ENCODE measurements around the gene TFB1M. TPM values are rescaled to one million over a fixed set of nuclear protein-coding genes. Genes with fewer than 3 reads are reported as not detected.

TFB1M gene
- total and polyA plus RNA-seq, 2 donors (not counting 3 experiments of a cell fraction or from before 2014, with no cell fraction given), result 12.9 to 35.5 TPM

DNA sequence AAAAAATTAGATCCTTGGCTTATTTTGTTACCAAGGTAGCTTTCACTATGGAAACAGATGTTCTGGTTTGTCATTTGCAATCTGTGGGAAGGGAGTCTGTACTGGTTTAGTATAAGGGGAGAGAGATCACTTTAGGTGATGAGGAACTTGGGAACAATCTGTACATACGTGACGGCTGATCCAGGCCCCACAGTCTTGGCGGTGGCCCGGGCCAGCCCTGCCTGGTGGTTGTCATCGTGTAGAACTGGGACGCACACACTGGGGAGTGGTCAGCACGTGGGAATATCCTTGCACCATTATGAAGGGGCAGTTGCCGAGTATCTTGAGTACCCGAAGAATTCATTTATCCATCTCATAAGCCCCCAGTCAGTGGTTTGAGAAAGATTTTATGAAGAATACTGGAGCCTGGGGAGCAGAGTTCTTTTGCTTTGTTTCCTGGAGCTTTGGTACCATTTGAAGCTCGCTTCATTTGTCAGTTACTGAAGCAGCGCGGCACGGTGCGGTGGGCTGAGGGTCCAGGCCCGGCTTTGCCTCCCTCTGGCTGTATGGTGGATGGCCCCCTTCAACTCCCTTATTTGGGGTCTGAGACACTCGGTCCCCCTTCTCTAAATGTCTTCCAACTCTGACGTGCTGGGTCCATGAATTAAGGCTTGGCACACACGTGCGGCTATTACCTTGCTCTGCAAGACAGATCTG is 73.2 kb downstream of the TFB1M start:
- Histone ChIP-seq H3K4me2 (ENCODE audit: insufficient read depth, low read length) (no peak overlapping the region), H3K9ac (replicated peaks; ENCODE audit: extremely low read depth, insufficient read depth, low read length) (no peak overlapping the region), H2AFZ (ENCODE audit: low read depth, low read length) (no peak overlapping the region), H3K4me1 (ENCODE audit: control insufficient read depth, extremely low read depth, insufficient read depth, low read length) (no peaks in the 10 kb centered on the region), H3K27ac (ENCODE audit: insufficient read depth, low read depth, low read length) (no peak overlapping the region), H4K20me1 (replicated peaks; ENCODE audit: control insufficient read depth, extremely low read depth, insufficient read depth, low read length) (no peaks in the 10 kb centered on the region), H3K27me3 (ENCODE audit: control insufficient read depth in 2 of 2, insufficient read depth in 2 of 2, low read length in 2 of 2) (no peaks in the 10 kb centered on the region), H3K79me2 (ENCODE audit: control insufficient read depth, insufficient read depth, low read length) (no peaks in the 10 kb centered on the region), H3K9me3 (replicated peaks; ENCODE audit: control insufficient read depth, insufficient read depth, low read length) (no peaks in the 10 kb centered on the region), H3K9me1 (replicated peaks; ENCODE audit: control insufficient read depth, extremely low read depth, insufficient read depth, low read length) (no peaks in the 10 kb centered on the region), H3K4me3 (replicated peaks in 1 of 3; ENCODE audit: insufficient read depth in 1 of 3, low read depth in 1 of 3, low read length in 3 of 3) (no peak overlapping the region), H3K36me3 (ENCODE audit: control insufficient read depth in 2 of 2, extremely low read depth in 1 of 2, insufficient read depth in 2 of 2, low read length in 2 of 2) (peaks cover 0 to under 1% of the 10 kb centered on the region in 2 experiments)
- no peak for TF ChIP-seq MYC (IDR thresholded peaks at IDR 0.05; ENCODE audit: low read depth, low read length)
- TF ChIP-seq JUN (IDR thresholded peaks at IDR 0.05; ENCODE audit: borderline replicate concordance, insufficient read depth, insufficient read length, low read depth), result no peak
- TF ChIP-seq POLR2AphosphoS5 (IDR thresholded peaks at IDR 0.05; ENCODE audit: insufficient read depth, low read depth, low read length), result no peak
- TF ChIP-seq, protein P1, sequence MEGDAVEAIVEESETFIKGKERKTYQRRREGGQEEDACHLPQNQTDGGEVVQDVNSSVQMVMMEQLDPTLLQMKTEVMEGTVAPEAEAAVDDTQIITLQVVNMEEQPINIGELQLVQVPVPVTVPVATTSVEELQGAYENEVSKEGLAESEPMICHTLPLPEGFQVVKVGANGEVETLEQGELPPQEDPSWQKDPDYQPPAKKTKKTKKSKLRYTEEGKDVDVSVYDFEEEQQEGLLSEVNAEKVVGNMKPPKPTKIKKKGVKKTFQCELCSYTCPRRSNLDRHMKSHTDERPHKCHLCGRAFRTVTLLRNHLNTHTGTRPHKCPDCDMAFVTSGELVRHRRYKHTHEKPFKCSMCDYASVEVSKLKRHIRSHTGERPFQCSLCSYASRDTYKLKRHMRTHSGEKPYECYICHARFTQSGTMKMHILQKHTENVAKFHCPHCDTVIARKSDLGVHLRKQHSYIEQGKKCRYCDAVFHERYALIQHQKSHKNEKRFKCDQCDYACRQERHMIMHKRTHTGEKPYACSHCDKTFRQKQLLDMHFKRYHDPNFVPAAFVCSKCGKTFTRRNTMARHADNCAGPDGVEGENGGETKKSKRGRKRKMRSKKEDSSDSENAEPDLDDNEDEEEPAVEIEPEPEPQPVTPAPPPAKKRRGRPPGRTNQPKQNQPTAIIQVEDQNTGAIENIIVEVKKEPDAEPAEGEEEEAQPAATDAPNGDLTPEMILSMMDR (IDR thresholded peaks at IDR 0.05; ENCODE audit: extremely low read depth in 1 of 2, insufficient read depth in 1 of 2, low read depth in 1 of 2, low read length in 2 of 2), result no peak
- TF ChIP-seq EZH2 (IDR thresholded peaks at IDR 0.05; ENCODE audit: borderline replicate concordance, low read depth, low read length, severe bottlenecking), result no peak
- no peak for TF ChIP-seq GATA2 (IDR thresholded peaks at IDR 0.05; ENCODE audit: insufficient read depth, insufficient read length, low read depth, low read length)
- TF ChIP-seq, protein P2, sequence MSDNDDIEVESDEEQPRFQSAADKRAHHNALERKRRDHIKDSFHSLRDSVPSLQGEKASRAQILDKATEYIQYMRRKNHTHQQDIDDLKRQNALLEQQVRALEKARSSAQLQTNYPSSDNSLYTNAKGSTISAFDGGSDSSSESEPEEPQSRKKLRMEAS (IDR thresholded peaks at IDR 0.05; ENCODE audit: insufficient read depth, insufficient read length), result no peak
- TF ChIP-seq POLR2A (IDR thresholded peaks at IDR 0.05; ENCODE audit: low read depth, low read length), result no peak
- TF ChIP-seq FOS (IDR thresholded peaks at IDR 0.05; ENCODE audit: borderline replicate concordance, insufficient read depth, low read length), result no peak
- DNase-seq (ENCODE audit: low read depth, low spot score) (no peak), FAIRE-seq (no peak)
- intact Hi-C loops (cut with micrococcal nuclease), result no loop called here
- no TSS peak for BruUV-seq (replicated peaks)
- ChIA-PET CTCF (interaction anchor here (3.5 kb wide), 1 partner anchor 63 kb away, joined by 16 read pairs; no protein-coding TSS in a partner anchor), POLR2A (no interaction called here)
- dilution Hi-C loops (cut with MboI; ENCODE audit: extremely low pct_ligation_motif_present, low sequenced_read_pairs), result no loop called here

All from endothelial cell of umbilical vein (primary cell).